Measurements from ENCODE around the gene SIRT5.

Gene SIRT5

DNA sequence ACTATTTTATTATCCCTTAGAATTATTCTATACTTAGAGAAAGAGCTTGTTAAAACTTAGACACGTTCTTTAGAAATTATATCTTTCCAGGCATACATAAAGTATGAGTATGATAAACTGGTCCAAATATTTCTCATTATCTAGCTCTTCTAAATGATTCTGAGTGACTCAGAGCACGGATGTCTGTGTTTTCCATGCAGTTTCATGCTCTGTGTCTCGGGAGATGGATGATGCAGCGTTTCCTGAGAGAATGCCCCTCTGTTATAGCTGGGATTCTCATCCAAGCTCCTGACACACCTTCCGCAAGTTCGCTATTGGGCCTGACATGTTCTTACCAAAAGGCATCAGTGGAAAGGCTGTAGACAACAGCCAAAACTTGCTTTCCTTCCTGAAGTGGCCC is 19.3 kb downstream of the SIRT5 start:
- H3K27me3 ChIP-seq (replicated peaks; ENCODE audit: insufficient read depth, low read length) = no peaks in the 10 kb centered on the region
- H3K79me2 ChIP-seq (ENCODE audit: low read length) = no peaks in the 10 kb centered on the region
- H3K4me3 ChIP-seq (ENCODE audit: low read length) = no peak overlapping the region
- H3K4me1 ChIP-seq (ENCODE audit: low read length) = no peaks in the 10 kb centered on the region
- no peak overlapping the region for H3K4me2 ChIP-seq (ENCODE audit: low read depth, low read length)
- no peaks in the 10 kb centered on the region for H3F3A ChIP-seq (ENCODE audit: insufficient read depth, low read length)
- no peak overlapping the region for H3K9ac ChIP-seq (ENCODE audit: low read length)
- no peak for DNase-seq
- H3K9me3 ChIP-seq (replicated peaks; ENCODE audit: insufficient read depth, low read length) = no peaks in the 10 kb centered on the region
- H3K36me3 ChIP-seq (replicated peaks; ENCODE audit: insufficient read depth, low read length) = no peaks in the 10 kb centered on the region
- TF ChIP-seq EZH2phosphoT487 (IDR thresholded peaks at IDR 0.05; ENCODE audit: low read length) (no peak), EZH2 (optimal IDR thresholded peaks at IDR 0.05; ENCODE audit: low read depth, low read length) (no peak)
- H2AFZ ChIP-seq (ENCODE audit: low read length) = no peak overlapping the region
- H4K20me1 ChIP-seq (ENCODE audit: insufficient read depth, low read length) = no peaks in the 10 kb centered on the region
- no peaks in the 10 kb centered on the region for H3K9me2 ChIP-seq (replicated peaks; ENCODE audit: insufficient read depth, low read length)
- H3K27ac ChIP-seq (ENCODE audit: low read length) = no peak overlapping the region

DNA sequence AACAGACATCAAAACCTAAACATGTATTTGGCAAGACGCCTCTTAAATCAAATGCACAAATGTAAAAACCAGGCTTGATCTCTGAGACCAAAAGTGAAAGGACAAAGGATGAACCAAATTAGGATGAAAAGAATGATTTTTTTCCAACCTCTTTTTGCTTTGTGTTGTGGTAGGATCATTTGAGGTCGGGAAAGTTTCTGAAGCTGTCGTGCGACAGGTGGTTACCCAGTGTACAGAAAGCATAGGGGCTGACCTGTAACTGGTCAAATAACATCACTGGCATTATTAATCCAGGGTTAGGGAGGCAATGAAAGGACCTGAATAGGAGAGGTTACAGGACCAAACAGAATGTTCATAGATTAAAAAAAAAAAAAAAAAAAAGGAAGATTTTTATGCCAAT is 22.7 kb downstream of the SIRT5 start:
- Histone ChIP-seq H2AFZ (ENCODE audit: low read length) (no peak overlapping the region), H3K9me3 (replicated peaks; ENCODE audit: insufficient read depth, low read length) (no peaks in the 10 kb centered on the region), H3K4me1 (ENCODE audit: low read length) (no peaks in the 10 kb centered on the region), H3K27me3 (replicated peaks; ENCODE audit: insufficient read depth, low read length) (no peaks in the 10 kb centered on the region), H3K27ac (ENCODE audit: low read length) (no peak overlapping the region), H3K4me2 (ENCODE audit: low read depth, low read length) (no peak overlapping the region), H4K20me1 (ENCODE audit: insufficient read depth, low read length) (no peaks in the 10 kb centered on the region), H3K4me3 (ENCODE audit: low read length) (no peak overlapping the region), H3F3A (ENCODE audit: insufficient read depth, low read length) (no peaks in the 10 kb centered on the region), H3K9ac (ENCODE audit: low read length) (no peak overlapping the region), H3K9me2 (replicated peaks; ENCODE audit: insufficient read depth, low read length) (no peaks in the 10 kb centered on the region), H3K79me2 (ENCODE audit: low read length) (no peaks in the 10 kb centered on the region), H3K36me3 (replicated peaks; ENCODE audit: insufficient read depth, low read length) (no peaks in the 10 kb centered on the region)
- no peak for DNase-seq
- TF ChIP-seq EZH2phosphoT487 (IDR thresholded peaks at IDR 0.05; ENCODE audit: low read length) = no peak
- TF ChIP-seq, protein P1, sequence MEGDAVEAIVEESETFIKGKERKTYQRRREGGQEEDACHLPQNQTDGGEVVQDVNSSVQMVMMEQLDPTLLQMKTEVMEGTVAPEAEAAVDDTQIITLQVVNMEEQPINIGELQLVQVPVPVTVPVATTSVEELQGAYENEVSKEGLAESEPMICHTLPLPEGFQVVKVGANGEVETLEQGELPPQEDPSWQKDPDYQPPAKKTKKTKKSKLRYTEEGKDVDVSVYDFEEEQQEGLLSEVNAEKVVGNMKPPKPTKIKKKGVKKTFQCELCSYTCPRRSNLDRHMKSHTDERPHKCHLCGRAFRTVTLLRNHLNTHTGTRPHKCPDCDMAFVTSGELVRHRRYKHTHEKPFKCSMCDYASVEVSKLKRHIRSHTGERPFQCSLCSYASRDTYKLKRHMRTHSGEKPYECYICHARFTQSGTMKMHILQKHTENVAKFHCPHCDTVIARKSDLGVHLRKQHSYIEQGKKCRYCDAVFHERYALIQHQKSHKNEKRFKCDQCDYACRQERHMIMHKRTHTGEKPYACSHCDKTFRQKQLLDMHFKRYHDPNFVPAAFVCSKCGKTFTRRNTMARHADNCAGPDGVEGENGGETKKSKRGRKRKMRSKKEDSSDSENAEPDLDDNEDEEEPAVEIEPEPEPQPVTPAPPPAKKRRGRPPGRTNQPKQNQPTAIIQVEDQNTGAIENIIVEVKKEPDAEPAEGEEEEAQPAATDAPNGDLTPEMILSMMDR (IDR thresholded peaks at IDR 0.05; ENCODE audit: low read length) = no peak
- no peak for TF ChIP-seq EZH2 (optimal IDR thresholded peaks at IDR 0.05; ENCODE audit: low read depth, low read length)

- no peak overlapping the region for H3K4me3 ChIP-seq (ENCODE audit: low read length)
- H2AFZ ChIP-seq (ENCODE audit: low read length) = no peak overlapping the region
- H3F3A ChIP-seq (ENCODE audit: insufficient read depth, low read length) = no peaks in the 10 kb centered on the region
- no peaks in the 10 kb centered on the region for H4K20me1 ChIP-seq (ENCODE audit: insufficient read depth, low read length)
- H3K4me2 ChIP-seq (ENCODE audit: low read depth, low read length) = no peak overlapping the region
- TF ChIP-seq, protein P1 (IDR thresholded peaks at IDR 0.05; ENCODE audit: low read length) = no peak
- TF ChIP-seq EZH2 (optimal IDR thresholded peaks at IDR 0.05; ENCODE audit: low read depth, low read length) (no peak), EZH2phosphoT487 (IDR thresholded peaks at IDR 0.05; ENCODE audit: low read length) (no peak)
- no peak overlapping the region for H3K9ac ChIP-seq (ENCODE audit: low read length)
- no peaks in the 10 kb centered on the region for H3K79me2 ChIP-seq (ENCODE audit: low read length)
- H3K27ac ChIP-seq (ENCODE audit: low read length) = no peak overlapping the region
- no peaks in the 10 kb centered on the region for H3K4me1 ChIP-seq (ENCODE audit: low read length)
- H3K9me3 ChIP-seq (replicated peaks; ENCODE audit: insufficient read depth, low read length) = no peaks in the 10 kb centered on the region
- no peaks in the 10 kb centered on the region for H3K27me3 ChIP-seq (replicated peaks; ENCODE audit: insufficient read depth, low read length)
- no peaks in the 10 kb centered on the region for H3K36me3 ChIP-seq (replicated peaks; ENCODE audit: insufficient read depth, low read length)
- no peaks in the 10 kb centered on the region for H3K9me2 ChIP-seq (replicated peaks; ENCODE audit: insufficient read depth, low read length)
- no peak for DNase-seq
These were observed 25.6 kb downstream of the SIRT5 start for GRCh38 chr6:13600036-13600435.

- H3K27me3 ChIP-seq (replicated peaks; ENCODE audit: insufficient read depth, low read length) = no peaks in the 10 kb centered on the region
- no peak overlapping the region for H2AFZ ChIP-seq (ENCODE audit: low read length)
- H3K79me2 ChIP-seq (ENCODE audit: low read length) = no peaks in the 10 kb centered on the region
- no peaks in the 10 kb centered on the region for H3K9me2 ChIP-seq (replicated peaks; ENCODE audit: insufficient read depth, low read length)
- H3K4me3 ChIP-seq (ENCODE audit: low read length) = no peak overlapping the region
- TF ChIP-seq EZH2phosphoT487 (IDR thresholded peaks at IDR 0.05; ENCODE audit: low read length) (no peak), EZH2 (optimal IDR thresholded peaks at IDR 0.05; ENCODE audit: low read depth, low read length) (no peak)
- TF ChIP-seq, protein P1 (IDR thresholded peaks at IDR 0.05; ENCODE audit: low read length) = no peak
- H4K20me1 ChIP-seq (ENCODE audit: insufficient read depth, low read length) = no peaks in the 10 kb centered on the region
- no peaks in the 10 kb centered on the region for H3K9me3 ChIP-seq (replicated peaks; ENCODE audit: insufficient read depth, low read length)
- no peaks in the 10 kb centered on the region for H3K36me3 ChIP-seq (replicated peaks; ENCODE audit: insufficient read depth, low read length)
- no peaks in the 10 kb centered on the region for H3F3A ChIP-seq (ENCODE audit: insufficient read depth, low read length)
- no peak overlapping the region for H3K27ac ChIP-seq (ENCODE audit: low read length)
- no peaks in the 10 kb centered on the region for H3K4me1 ChIP-seq (ENCODE audit: low read length)
- no peak for DNase-seq
- H3K4me2 ChIP-seq (ENCODE audit: low read depth, low read length) = no peak overlapping the region
- no peak overlapping the region for H3K9ac ChIP-seq (ENCODE audit: low read length)
These were observed 29.7 kb downstream of the SIRT5 start for GRCh38 chr6:13604135-13604534.

Data from MM.1S (cell line).